H9 (cell line): ENCODE results near the gene CFAP119. TPM values are rescaled to one million over a fixed set of nuclear protein-coding genes. Genes with fewer than 3 reads are reported as not detected.
A peak's percentile ranks its signal among the peaks of the same experiment; 100 is the strongest.

Experiments used
- DNase-seq: peaks from one replicate; pipeline ENCODE4 v3.0.0-alpha.2; 2017
- H2AFZ ChIP-seq: one replicate; pipeline ENCODE4 v1.6.1; 2013; ENCODE audit warnings: mild to moderate bottlenecking, low read length, control low read depth, moderate library complexity
- H2AK5ac ChIP-seq: 2 replicates; pipeline ENCODE4 v1.6.1; 2013; ENCODE audit warnings: low read length, control low read depth, mixed read lengths; ENCODE audit not compliant: insufficient read length
- H2BK120ac ChIP-seq: one replicate; pipeline ENCODE4 v1.6.1; 2013; ENCODE audit warnings: low read depth, mild to moderate bottlenecking, low read length, control low read depth, inconsistent platforms; ENCODE audit not compliant: poor library complexity, severe bottlenecking
- H2BK12ac ChIP-seq: 2 replicates; pipeline ENCODE4 v1.6.1; 2013; ENCODE audit warnings: low read length, control low read depth, mixed read lengths, low read depth; ENCODE audit not compliant: insufficient read length
- H2BK15ac ChIP-seq: 2 replicates; pipeline ENCODE4 v1.6.1; 2013; ENCODE audit warnings: low read depth, low read length, control low read depth
- H2BK20ac ChIP-seq: one replicate; pipeline ENCODE4 v1.6.1; 2013; ENCODE audit warnings: low read depth, mild to moderate bottlenecking, low read length, control low read depth, inconsistent platforms; ENCODE audit not compliant: poor library complexity, severe bottlenecking
- H2BK5ac ChIP-seq: 2 replicates; pipeline ENCODE4 v1.6.1; 2013; ENCODE audit warnings: low read length, control low read depth, mixed read lengths; ENCODE audit not compliant: insufficient read length
- H3K14ac ChIP-seq: 2 replicates; pipeline ENCODE4 v1.6.1; 2013; ENCODE audit warnings: low read length, control low read depth; ENCODE audit not compliant: insufficient read depth
- H3K18ac ChIP-seq: 2 replicates; pipeline ENCODE4 v1.6.1; 2013; ENCODE audit warnings: low read depth, mild to moderate bottlenecking, mixed read lengths, low read length, control low read depth; ENCODE audit not compliant: insufficient read length
- H3K23ac ChIP-seq: 2 replicates; pipeline ENCODE4 v1.6.1; 2013; ENCODE audit warnings: low read length, control low read depth, mixed read lengths, low read depth; ENCODE audit not compliant: insufficient read length
- H3K23me2 ChIP-seq: 2 replicates; pipeline ENCODE4 v1.6.1; 2013; ENCODE audit warnings: low read depth, mild to moderate bottlenecking, mixed read lengths, low read length, control low read depth; ENCODE audit not compliant: insufficient read length, poor library complexity, severe bottlenecking
- H3K27ac ChIP-seq: 2 replicates; pipeline ENCODE4 v1.5.1; 2013; ENCODE audit warnings: low read length, control low read depth, mixed read lengths, low read depth; ENCODE audit not compliant: insufficient read length
- H3K27me3 ChIP-seq: 2 replicates; pipeline ENCODE4 v1.6.1; 2013; ENCODE audit warnings: low read length, control low read depth, inconsistent platforms; ENCODE audit not compliant: insufficient read depth
- H3K4ac ChIP-seq: 2 replicates; pipeline ENCODE4 v1.6.1; 2013; ENCODE audit warnings: low read depth, mild to moderate bottlenecking, control low read depth, inconsistent platforms, low read length, moderate library complexity
- H3K4me1 ChIP-seq: 2 replicates; pipeline ENCODE4 v1.6.1; 2013; ENCODE audit warnings: low read length, control low read depth, inconsistent platforms; ENCODE audit not compliant: insufficient read depth
- H3K4me2 ChIP-seq: 2 replicates; pipeline ENCODE4 v1.6.1; 2013; ENCODE audit warnings: low read length, control low read depth, mixed read lengths; ENCODE audit not compliant: insufficient read length, insufficient read depth
- H3K56ac ChIP-seq: 2 replicates; pipeline ENCODE4 v1.6.1; 2013; ENCODE audit warnings: low read depth, mild to moderate bottlenecking, mixed read lengths, low read length, control low read depth; ENCODE audit not compliant: insufficient read length
- H3K79me1 ChIP-seq: 2 replicates; pipeline ENCODE4 v1.6.1; 2013; ENCODE audit warnings: low read depth, mild to moderate bottlenecking, moderate library complexity, low read length, control low read depth, inconsistent platforms; ENCODE audit not compliant: insufficient read depth, poor library complexity, severe bottlenecking
- H3K79me2 ChIP-seq: 2 replicates; pipeline ENCODE4 v1.6.1; 2013; ENCODE audit warnings: low read length, control low read depth, inconsistent platforms; ENCODE audit not compliant: insufficient read depth
- H3K9ac ChIP-seq: 2 replicates; pipeline ENCODE4 v1.6.1; 2013; ENCODE audit warnings: low read length, control low read depth, mixed read lengths; ENCODE audit not compliant: insufficient read length; ENCODE audit errors: extremely low read depth
- H3K9me3 ChIP-seq: one replicate; pipeline ENCODE4 v1.6.1; 2013; ENCODE audit warnings: low read depth, low read length, inconsistent platforms; ENCODE audit not compliant: control insufficient read depth
- H3T11ph ChIP-seq: one replicate; pipeline ENCODE4 v1.6.1; 2013; ENCODE audit warnings: mild to moderate bottlenecking, low read length, control low read depth, inconsistent platforms
- H4K20me1 ChIP-seq: one replicate; pipeline ENCODE4 v1.6.1; 2013; ENCODE audit not compliant: control insufficient read depth, insufficient read length, insufficient read depth
- H4K5ac ChIP-seq: 2 replicates; pipeline ENCODE4 v1.6.1; 2013; ENCODE audit warnings: low read depth, mild to moderate bottlenecking, mixed read lengths, low read length, control low read depth; ENCODE audit not compliant: insufficient read length
- H4K8ac ChIP-seq: replicated peaks from 2 replicates; pipeline ENCODE4 v1.6.1; 2013; ENCODE audit warnings: low read length, control low read depth, mixed read lengths, low read depth; ENCODE audit not compliant: insufficient read length
- H4K91ac ChIP-seq: 2 replicates; pipeline ENCODE4 v1.6.1; 2013; ENCODE audit warnings: low read depth, mild to moderate bottlenecking, moderate library complexity, mixed read lengths, low read length, control low read depth; ENCODE audit not compliant: insufficient read length
- H3K27ac Mint-ChIP-seq, 3 experiments: 2 replicates in 2 of 3; 3 replicates in 1 of 3; pipeline ENCODE4 v1.8.0; 2020 to 2021; ENCODE audit warnings: mixed read lengths in 3 of 3, mild to moderate bottlenecking in 1 of 3, moderate library complexity in 1 of 3
- H3K27me3 Mint-ChIP-seq: 2 replicates; pipeline ENCODE4 v1.8.0; 2021; ENCODE audit warnings: low read depth, mild to moderate bottlenecking, moderate library complexity, mixed read lengths
- H3K36me3 Mint-ChIP-seq, 3 experiments: 2 replicates in 2 of 3; 3 replicates in 1 of 3; pipeline ENCODE4 v1.8.0; 2020 to 2021; ENCODE audit warnings: low read depth in 3 of 3, mixed read lengths in 3 of 3; ENCODE audit not compliant: insufficient read depth in 1 of 3
- H3K4me1 Mint-ChIP-seq, 2 experiments: 2 replicates each; pipeline ENCODE4 v1.8.0; 2020; ENCODE audit warnings: mixed read lengths in 2 of 2
- H3K4me3 Mint-ChIP-seq, 2 experiments: 2 replicates in 1 of 2; 3 replicates in 1 of 2; pipeline ENCODE4 v1.8.0; 2020 to 2021; ENCODE audit warnings: mild to moderate bottlenecking in 2 of 2, mixed read lengths in 2 of 2, moderate library complexity in 1 of 2
- H3K9me3 Mint-ChIP-seq, 2 experiments: 2 replicates in 1 of 2; 3 replicates in 1 of 2; pipeline ENCODE4 v1.8.0; 2020; ENCODE audit warnings: mild to moderate bottlenecking in 2 of 2, mixed read lengths in 2 of 2, moderate library complexity in 1 of 2
- CTCF ChIP-seq: fragments of 200-600 bp; sonication (generic); conservative IDR thresholded peaks from 3 replicates; pipeline ENCODE4 v1.8.0; 2021; ENCODE audit warnings: antibody characterized with exemption, mild to moderate bottlenecking
- WGBS: extraction: QIAGEN DNeasy Blood & Tissue Kit; methylation state at CpG from one replicate; pipeline ENCODE4 v1.1.7; 2013; ENCODE audit warnings: missing lambda C conversion rate, low lambda C conversion rate, mixed read lengths; ENCODE audit not compliant: insufficient read length; ENCODE audit errors: extremely low coverage; 5-methylcytosine and 5-hydroxymethylcytosine counted together
- total RNA-seq: library from RNA; stranded (reverse); gene quantifications from 2 replicates; pipeline ENCODE4 v1.2.1, GENCODE V29; 2021

Gene CFAP119
- total RNA-seq, 1 experiment from 2014 or later: 5.4 TPM

- Histone ChIP-seq H2BK120ac (no peak overlapping the region), H3K27ac (no peak overlapping the region), H4K91ac (no peak overlapping the region), H3K23ac (no peak overlapping the region), H3K23me2 (peaks cover 20% of the 10 kb centered on the region), H2BK12ac (no peak overlapping the region), H3K9me3 (no peaks in the 10 kb centered on the region), H2AK5ac (no peak overlapping the region), H3K4me2 (peak overlapping the region; percentile 95), H4K8ac (no peak overlapping the region), H3K79me2 (no peaks in the 10 kb centered on the region), H3K9ac (peak overlapping the region; percentile 93), H2BK5ac (no peak overlapping the region), H2AFZ (no peak overlapping the region), H2BK20ac (no peak overlapping the region), H2BK15ac (no peak overlapping the region), H4K5ac (no peak overlapping the region), H3K4me1 (no peaks in the 10 kb centered on the region), H4K20me1 (no peaks in the 10 kb centered on the region), H3K18ac (no peak overlapping the region), H3K79me1 (peaks cover 6% of the 10 kb centered on the region), H3T11ph (no peak overlapping the region), H3K4ac (no peak overlapping the region), H3K14ac (no peak overlapping the region), H3K56ac (no peak overlapping the region), H3K27me3 (no peaks in the 10 kb centered on the region)
- no peak for TF ChIP-seq CTCF
- WGBS: no CpG with 5 or more reads among the region's 15 CpGs
- Mint-ChIP-seq H3K9me3 (no peaks in the 10 kb centered on the region), H3K4me1 (peaks cover 17 to 18% of the 10 kb centered on the region in 2 experiments), H3K36me3 (peaks cover 37 to 67% (median 55%) of the 10 kb centered on the region in 3 experiments), H3K27me3 (no peaks in the 10 kb centered on the region), H3K27ac (peak overlapping the region; percentile 78 to 93 (median 82); a peak in 6 of 7 replicates), H3K4me3 (peak overlapping the region; percentile 91 to 97)
- DNase-seq: no peak
Measured at GRCh38 chr16:30762991-30763725, 1.3 kb upstream of the CFAP119 start.
